Measurements from ENCODE around the gene GARIN5B.

- TF ChIP-seq OVOL2 (CRISPR knock-in tag; IDR thresholded peaks at IDR 0.05; ENCODE audit: borderline replicate concordance), result no peak
- no peak for TF ChIP-seq NR1H2 (CRISPR knock-in tag; IDR thresholded peaks at IDR 0.05)
- no peak for TF ChIP-seq CREM (CRISPR knock-in tag; IDR thresholded peaks at IDR 0.05)
- no peak for TF ChIP-seq CTCF (IDR thresholded peaks at IDR 0.05)
- no peak for TF ChIP-seq IRF1 (CRISPR knock-in tag; IDR thresholded peaks at IDR 0.05)
- TF ChIP-seq USF2 (CRISPR knock-in tag; IDR thresholded peaks at IDR 0.05), result no peak
- TF ChIP-seq PRDM15 (CRISPR knock-in tag; IDR thresholded peaks at IDR 0.05), result no peak
- no peak for TF ChIP-seq TEAD4 (CRISPR knock-in tag; IDR thresholded peaks at IDR 0.05)
Measured at GRCh38 chr19:55350620-55351315, 12.3 kb downstream of the GARIN5B start.

All from WTC11 (cell line).